ENCODE results near the gene KRT7. TPM values are rescaled to one million over a fixed set of nuclear protein-coding genes. Genes with fewer than 3 reads are reported as not detected.
A peak's percentile ranks its signal among the peaks of the same experiment; 100 is the strongest.

KRT7 gene
- total and polyA plus RNA-seq, 7 experiments from 2014 or later, result 36.1 TPM; not detected in 6

GRCh38 chr12:52204931-52205505 lies 28.0 kb upstream of the KRT7 start:
- no peak for DNase-seq

GRCh38 chr12:52205612-52206303 lies 27.3 kb upstream of the KRT7 start:
- Mint-ChIP-seq H3K36me3 (no peaks in the 10 kb centered on the region), H3K27me3 (peaks cover 6 to 29% (median 17%) of the 10 kb centered on the region in 5 donors), H3K4me1 (peaks cover 0 to 8% (median 4%) of the 10 kb centered on the region in 7 donors), H3K4me3 (no peak overlapping the region), H3K27ac (no peak overlapping the region), H3K9me3 (no peaks in the 10 kb centered on the region)
- no peaks in the 10 kb centered on the region for H3K36me3 ChIP-seq (ENCODE audit: control insufficient read depth in 2 of 3, insufficient read depth in 3 of 3, low read length in 3 of 3)
- H3K9me3 ChIP-seq (ENCODE audit: control insufficient read depth in 2 of 3, low read length in 3 of 3), result no peaks in the 10 kb centered on the region
- H3K4me1 ChIP-seq (ENCODE audit: control insufficient read depth in 2 of 2, insufficient read depth in 2 of 2, low read length in 2 of 2), result no peaks in the 10 kb centered on the region
- no peak overlapping the region for H3K4me3 ChIP-seq (ENCODE audit: low read length)
- no peak for DNase-seq
- ChIA-PET POLR2A (no interaction called here), CTCF (no interaction called here)
- no peak for ATAC-seq
- intact Hi-C loops (cut with micrococcal nuclease), result no loop called here
- no peak overlapping the region for H3K27ac ChIP-seq (ENCODE audit: low read depth, low read length)
- no peaks in the 10 kb centered on the region for H3K27me3 ChIP-seq (ENCODE audit: control insufficient read depth in 2 of 2, insufficient read depth in 2 of 2, low read length in 2 of 2)

More at GRCh38 chr12:52204931-52205505, 28.0 kb upstream of the KRT7 start:
- no peaks in the 10 kb centered on the region for H3K36me3 Mint-ChIP-seq
- H3K9me3 Mint-ChIP-seq, result no peaks in the 10 kb centered on the region
- peaks cover 6 to 25% (median 17%) of the 10 kb centered on the region in 5 donors for H3K27me3 Mint-ChIP-seq
- no peak overlapping the region for H3K4me3 Mint-ChIP-seq
- no peak for ATAC-seq
- no peak overlapping the region for H3K27ac Mint-ChIP-seq
- ChIA-PET POLR2A (no interaction called here), CTCF (no interaction called here)
- Histone ChIP-seq H3K27me3 (ENCODE audit: control insufficient read depth in 2 of 2, insufficient read depth in 2 of 2, low read length in 2 of 2) (no peaks in the 10 kb centered on the region), H3K4me1 (ENCODE audit: control insufficient read depth in 2 of 2, insufficient read depth in 2 of 2, low read length in 2 of 2) (no peaks in the 10 kb centered on the region), H3K27ac (ENCODE audit: low read depth, low read length) (no peak overlapping the region), H3K4me3 (ENCODE audit: low read length) (no peak overlapping the region), H3K9me3 (ENCODE audit: control insufficient read depth in 2 of 3, low read length in 3 of 3) (no peaks in the 10 kb centered on the region), H3K36me3 (ENCODE audit: control insufficient read depth in 2 of 3, insufficient read depth in 3 of 3, low read length in 3 of 3) (no peaks in the 10 kb centered on the region)
- peaks cover 0 to 8% (median 4%) of the 10 kb centered on the region in 7 donors for H3K4me1 Mint-ChIP-seq
- intact Hi-C loops (cut with micrococcal nuclease), result no loop called here

GRCh38 chr12:52206304-52207040 lies 26.6 kb upstream of the KRT7 start:
- DNase-seq, result no peak
- CTCF ChIA-PET, result no interaction called here
- POLR2A ChIA-PET, result no interaction called here
- Histone ChIP-seq H3K4me3 (ENCODE audit: low read length) (no peak overlapping the region), H3K27ac (ENCODE audit: low read depth, low read length) (no peak overlapping the region), H3K36me3 (ENCODE audit: control insufficient read depth in 2 of 3, insufficient read depth in 3 of 3, low read length in 3 of 3) (no peaks in the 10 kb centered on the region), H3K27me3 (ENCODE audit: control insufficient read depth in 2 of 2, insufficient read depth in 2 of 2, low read length in 2 of 2) (no peaks in the 10 kb centered on the region), H3K9me3 (ENCODE audit: control insufficient read depth in 2 of 3, low read length in 3 of 3) (no peaks in the 10 kb centered on the region), H3K4me1 (ENCODE audit: control insufficient read depth in 2 of 2, insufficient read depth in 2 of 2, low read length in 2 of 2) (no peaks in the 10 kb centered on the region)
- Mint-ChIP-seq H3K27me3 (peaks cover 6 to 29% (median 15%) of the 10 kb centered on the region in 5 donors), H3K36me3 (no peaks in the 10 kb centered on the region), H3K27ac (no peak overlapping the region), H3K4me1 (peaks cover 0 to 8% (median 4%) of the 10 kb centered on the region in 7 donors), H3K4me3 (no peak overlapping the region), H3K9me3 (no peaks in the 10 kb centered on the region)
- no peak for ATAC-seq
- intact Hi-C loops (cut with micrococcal nuclease), result no loop called here

GRCh38 chr12:52207106-52207505 lies 25.9 kb upstream of the KRT7 start:
- CTCF ChIA-PET, result interaction anchor here (1.1 kb wide), 1 partner anchor 50 kb away, joined by 3 read pairs; no protein-coding TSS in a partner anchor

GRCh38 chr12:52207895-52208294 lies 25.1 kb upstream of the KRT7 start:
- Mint-ChIP-seq H3K36me3 (no peaks in the 10 kb centered on the region), H3K9me3 (no peaks in the 10 kb centered on the region), H3K4me1 (peaks cover 0 to 5% (median 3%) of the 10 kb centered on the region in 7 donors), H3K27me3 (peaks cover 4 to 27% (median 5%) of the 10 kb centered on the region in 5 donors), H3K4me3 (no peak overlapping the region), H3K27ac (no peak overlapping the region)
- H3K9me3 ChIP-seq (ENCODE audit: control insufficient read depth in 2 of 3, low read length in 3 of 3), result no peaks in the 10 kb centered on the region
- H3K4me1 ChIP-seq (ENCODE audit: control insufficient read depth in 2 of 2, insufficient read depth in 2 of 2, low read length in 2 of 2), result no peaks in the 10 kb centered on the region
- H3K36me3 ChIP-seq (ENCODE audit: control insufficient read depth in 2 of 3, insufficient read depth in 3 of 3, low read length in 3 of 3), result no peaks in the 10 kb centered on the region
- DNase-seq (no peak), ATAC-seq (no peak)
- H3K27me3 ChIP-seq (ENCODE audit: control insufficient read depth in 2 of 2, insufficient read depth in 2 of 2, low read length in 2 of 2), result no peaks in the 10 kb centered on the region
- no peak overlapping the region for H3K4me3 ChIP-seq (ENCODE audit: low read length)
- intact Hi-C loops (cut with micrococcal nuclease), result no loop called here
- ChIA-PET POLR2A (no interaction called here), CTCF (interaction anchor here (1.1 to 1.3 kb wide), 2 partner anchors 51 to 68 kb away, joined by 3 read pairs; no protein-coding TSS in a partner anchor)
- H3K27ac ChIP-seq (ENCODE audit: low read depth, low read length), result no peak overlapping the region

More at GRCh38 chr12:52207106-52207505, 25.9 kb upstream of the KRT7 start:
- Mint-ChIP-seq H3K27ac (no peak overlapping the region), H3K9me3 (no peaks in the 10 kb centered on the region), H3K36me3 (no peaks in the 10 kb centered on the region), H3K4me1 (peaks cover 0 to 8% (median 4%) of the 10 kb centered on the region in 7 donors), H3K4me3 (no peak overlapping the region), H3K27me3 (peaks cover 6 to 29% (median 9%) of the 10 kb centered on the region in 5 donors)
- intact Hi-C loops (cut with micrococcal nuclease), result no loop called here
- Histone ChIP-seq H3K27ac (ENCODE audit: low read depth, low read length) (no peak overlapping the region), H3K4me1 (ENCODE audit: control insufficient read depth in 2 of 2, insufficient read depth in 2 of 2, low read length in 2 of 2) (no peaks in the 10 kb centered on the region), H3K4me3 (ENCODE audit: low read length) (no peak overlapping the region), H3K36me3 (ENCODE audit: control insufficient read depth in 2 of 3, insufficient read depth in 3 of 3, low read length in 3 of 3) (no peaks in the 10 kb centered on the region), H3K27me3 (ENCODE audit: control insufficient read depth in 2 of 2, insufficient read depth in 2 of 2, low read length in 2 of 2) (no peaks in the 10 kb centered on the region), H3K9me3 (ENCODE audit: control insufficient read depth in 2 of 3, low read length in 3 of 3) (no peaks in the 10 kb centered on the region)
- no peak for DNase-seq
- POLR2A ChIA-PET, result no interaction called here
- no peak for ATAC-seq

- no peak for DNase-seq
- CTCF ChIA-PET, result interaction anchor here (1.3 kb wide), 1 partner anchor 69 kb away, joined by 3 read pairs; no protein-coding TSS in a partner anchor
- peaks cover 0 to 27% (median 0%) of the 10 kb centered on the region in 5 donors for H3K27me3 Mint-ChIP-seq
Observed at GRCh38 chr12:52208424-52209165, 24.4 kb upstream of the KRT7 start.

More at GRCh38 chr12:52208424-52209165, 24.4 kb upstream of the KRT7 start:
- POLR2A ChIA-PET, result no interaction called here
- H3K36me3 ChIP-seq (ENCODE audit: control insufficient read depth in 2 of 3, insufficient read depth in 3 of 3, low read length in 3 of 3), result no peaks in the 10 kb centered on the region
- Mint-ChIP-seq H3K27ac (peak overlapping the region in 1 of 9 donors; percentile 26), H3K4me1 (peaks cover 0 to 6% (median under 1%) of the 10 kb centered on the region in 7 donors), H3K9me3 (no peaks in the 10 kb centered on the region), H3K36me3 (no peaks in the 10 kb centered on the region), H3K4me3 (no peak overlapping the region)
- H3K4me3 ChIP-seq (ENCODE audit: low read length), result no peak overlapping the region
- H3K4me1 ChIP-seq (ENCODE audit: control insufficient read depth in 2 of 2, insufficient read depth in 2 of 2, low read length in 2 of 2), result no peaks in the 10 kb centered on the region
- no peaks in the 10 kb centered on the region for H3K27me3 ChIP-seq (ENCODE audit: control insufficient read depth in 2 of 2, insufficient read depth in 2 of 2, low read length in 2 of 2)
- intact Hi-C loops (cut with micrococcal nuclease), result no loop called here
- no peak for ATAC-seq
- H3K27ac ChIP-seq (ENCODE audit: low read depth, low read length), result no peak overlapping the region
- H3K9me3 ChIP-seq (ENCODE audit: control insufficient read depth in 2 of 3, low read length in 3 of 3), result no peaks in the 10 kb centered on the region

Measured in naive thymus-derived CD4-positive, alpha-beta T cell (primary cell).